Erythroblast (primary cell): ENCODE results near the gene GRHL3.
A peak's percentile ranks its signal among the peaks of the same experiment; 100 is the strongest.

Experiments
- DNase-seq, 2 experiments: peaks; one replicate each; lab custom pipeline; 2025; lab: John Stamatoyannopoulos, UW
- GATA1 ChIP-seq: IDR thresholded peaks from 2 replicates; pipeline ENCODE4 v1.6.1; 2011; ENCODE audit warnings: low read depth, mild to moderate bottlenecking, control low read depth, low read length, moderate library complexity
- POLR2A ChIP-seq: IDR thresholded peaks from 2 replicates; pipeline ENCODE4 v1.6.1; 2011; ENCODE audit warnings: mild to moderate bottlenecking, low read length

Gene GRHL3

DNA sequence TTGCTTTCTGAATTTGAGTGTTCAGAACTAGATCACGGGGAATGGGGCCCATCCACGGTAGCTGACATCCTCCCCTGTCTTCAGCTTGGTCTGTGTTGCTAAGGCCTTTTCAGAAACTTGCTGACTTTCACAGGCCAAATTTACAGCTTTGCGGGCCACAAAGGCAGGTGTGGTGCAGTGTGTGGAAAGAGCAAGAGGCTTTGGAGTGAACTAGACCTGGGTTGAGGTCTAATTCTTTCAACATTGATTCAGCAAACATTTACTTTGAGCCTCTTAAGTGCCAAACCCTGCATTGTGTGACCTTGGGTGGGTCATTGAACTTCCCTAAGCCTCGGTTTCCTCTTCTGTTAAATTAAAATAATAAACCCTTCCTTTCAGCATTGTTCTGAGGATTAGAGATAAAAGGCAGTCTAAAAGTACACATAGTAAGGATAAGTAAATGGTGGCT is 70.1 kb downstream of the GRHL3 start:
- no peak for TF ChIP-seq GATA1
- TF ChIP-seq POLR2A = no peak
- DNase-seq = no peak

DNA sequence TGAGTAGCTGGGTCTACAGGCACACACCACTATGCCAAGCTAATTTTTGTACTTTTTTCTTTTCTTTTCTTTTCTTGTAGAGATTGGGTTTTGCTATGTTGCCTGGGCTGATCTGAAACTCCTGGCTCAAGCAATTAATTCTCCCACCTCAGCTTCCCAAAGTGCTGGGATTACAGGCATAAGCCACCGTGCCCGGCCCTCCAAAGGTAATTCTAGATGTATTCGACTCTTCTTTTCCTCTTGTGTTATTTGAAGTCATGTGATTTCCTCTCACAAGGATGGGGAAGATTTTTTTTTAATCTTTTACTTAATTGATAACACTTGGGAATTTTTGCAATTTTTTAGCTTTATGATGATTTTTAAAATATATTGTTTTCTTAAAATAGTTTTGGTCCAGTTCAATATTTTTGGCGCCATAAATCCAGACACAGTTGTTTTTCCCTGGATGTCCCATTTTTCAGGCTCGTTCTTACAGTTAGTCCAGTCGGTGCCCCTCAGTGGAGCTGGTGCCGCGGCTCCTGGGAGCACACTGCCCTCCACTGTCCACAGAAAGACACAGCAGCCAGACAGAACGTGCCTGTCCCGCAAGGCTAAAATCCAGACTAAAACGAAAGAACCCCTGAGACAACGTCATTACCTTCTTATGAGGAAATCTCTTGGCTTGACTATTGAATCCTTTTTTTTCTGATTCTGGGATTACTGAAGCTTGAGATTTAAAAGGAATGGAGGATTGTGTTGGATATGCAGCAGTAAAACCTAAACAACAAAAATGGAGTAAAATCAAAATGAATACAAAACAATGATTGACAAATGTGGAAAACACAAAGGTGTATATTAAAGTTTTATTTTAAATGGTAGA is 72.0 kb downstream of the GRHL3 start:
- DNase-seq = peak in 1 of 2 experiments; percentile 81
- no peak for TF ChIP-seq POLR2A
- no peak for TF ChIP-seq GATA1

DNA sequence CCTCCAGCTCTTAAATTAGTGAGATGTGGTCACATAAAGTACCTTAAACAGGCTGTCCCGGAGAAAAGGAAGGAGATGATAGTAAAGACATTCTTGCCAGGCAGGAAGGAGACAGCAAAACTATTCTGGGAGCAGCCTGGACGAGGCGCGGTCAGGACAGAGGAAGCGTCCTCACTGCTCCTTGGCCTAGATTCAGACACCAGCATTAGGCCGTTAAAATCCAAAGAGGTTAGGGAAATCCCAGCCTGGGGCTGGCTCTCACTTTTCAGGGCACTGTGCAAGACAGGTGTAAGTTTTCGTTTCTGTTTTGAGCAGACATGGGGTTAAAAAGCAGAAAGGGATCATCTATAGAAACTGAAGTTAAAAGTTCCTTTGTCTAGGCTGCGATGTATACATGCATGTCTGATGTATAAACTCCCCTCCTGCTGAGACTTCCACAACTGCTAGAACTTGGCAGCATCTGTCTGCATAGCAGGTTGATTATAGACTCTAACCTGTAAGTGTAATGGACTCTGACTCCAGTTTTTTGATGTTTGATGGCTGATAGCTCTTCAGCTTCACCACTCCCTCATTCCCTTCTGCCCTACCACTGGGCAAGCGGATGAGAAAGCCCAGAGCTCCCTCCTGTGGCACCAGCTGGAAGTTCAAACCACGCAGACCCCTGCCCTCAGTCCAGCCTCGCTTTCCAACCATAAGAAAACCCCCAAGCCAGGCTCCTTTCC is 72.9 kb downstream of the GRHL3 start:
- DNase-seq = peak in 1 of 2 experiments; percentile 67

DNA sequence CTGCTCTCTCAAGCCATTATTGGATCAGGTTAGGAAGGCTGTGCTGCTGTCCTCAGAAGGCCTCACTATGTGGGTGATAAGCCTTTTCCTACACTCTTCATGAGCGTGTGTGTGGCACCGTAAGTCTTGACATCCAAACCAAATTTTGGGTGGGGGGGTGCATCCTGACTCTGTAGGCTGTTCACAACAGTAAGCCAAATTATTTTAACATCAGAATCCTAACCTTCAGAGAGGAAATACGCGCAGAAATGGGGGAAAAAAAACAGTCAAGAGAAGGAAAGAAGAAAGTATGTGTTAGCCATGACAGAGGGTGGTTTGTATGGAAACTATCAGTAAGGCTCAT is 73.4 kb downstream of the GRHL3 start:
- DNase-seq = no peak
- TF ChIP-seq GATA1 (no peak), POLR2A (no peak)

More for the DNA sequence above, 72.9 kb downstream of the GRHL3 start:
- TF ChIP-seq POLR2A (no peak), GATA1 (no peak)

DNA sequence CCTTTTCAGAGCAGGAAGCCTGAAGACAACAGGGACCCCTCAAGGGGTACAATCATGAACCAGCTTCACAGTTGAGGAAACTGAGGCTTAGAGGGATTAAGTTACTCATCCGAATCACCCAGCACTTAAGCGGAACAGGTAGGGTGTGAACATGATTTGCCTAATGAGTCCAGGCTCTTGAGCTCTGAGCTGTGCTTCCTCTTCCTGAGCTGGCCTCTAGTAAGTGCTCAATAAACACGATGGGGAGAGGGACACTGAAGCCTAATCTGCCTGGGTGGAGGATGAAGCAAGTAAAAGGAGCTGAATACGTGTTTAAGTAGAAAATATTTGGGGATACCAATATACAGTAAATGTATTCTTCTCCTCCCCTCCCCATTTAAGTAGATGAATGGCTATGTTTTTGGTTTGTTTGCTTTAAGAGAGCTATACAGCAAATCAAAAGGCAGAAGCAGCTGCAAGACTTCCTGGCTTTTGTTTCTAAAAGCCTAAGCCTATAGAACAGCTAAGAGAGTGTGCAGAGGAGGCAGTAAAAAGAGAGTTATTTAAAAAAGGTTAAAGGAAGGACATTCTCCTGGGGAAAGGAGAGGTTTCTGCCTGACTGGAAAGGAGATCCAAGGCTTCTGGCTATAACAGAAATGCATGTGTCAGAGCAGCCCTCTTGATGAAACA is 74.0 kb downstream of the GRHL3 start:
- no peak for DNase-seq
- TF ChIP-seq POLR2A = no peak
- TF ChIP-seq GATA1 = no peak

DNA sequence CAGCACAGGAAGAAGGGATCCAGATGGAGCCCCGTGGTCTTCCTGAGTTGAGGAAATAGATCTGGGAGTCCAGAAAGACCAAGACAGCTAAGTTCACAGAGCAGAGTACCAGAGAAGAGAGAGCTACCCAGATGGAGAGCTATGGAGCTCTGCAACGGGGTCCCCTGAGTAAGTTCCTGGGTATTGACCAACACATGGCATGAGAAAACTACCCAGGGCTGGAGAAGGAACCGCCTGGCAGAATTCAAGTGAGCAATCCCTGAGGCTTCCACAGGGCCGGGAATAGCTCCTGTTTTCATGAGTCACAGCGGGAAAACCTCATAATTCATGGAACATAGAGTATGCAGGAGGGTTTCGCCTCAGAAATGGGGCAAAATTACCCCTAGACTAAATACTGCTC is 74.7 kb downstream of the GRHL3 start:
- TF ChIP-seq GATA1 = no peak
- no peak for TF ChIP-seq POLR2A
- no peak for DNase-seq

DNA sequence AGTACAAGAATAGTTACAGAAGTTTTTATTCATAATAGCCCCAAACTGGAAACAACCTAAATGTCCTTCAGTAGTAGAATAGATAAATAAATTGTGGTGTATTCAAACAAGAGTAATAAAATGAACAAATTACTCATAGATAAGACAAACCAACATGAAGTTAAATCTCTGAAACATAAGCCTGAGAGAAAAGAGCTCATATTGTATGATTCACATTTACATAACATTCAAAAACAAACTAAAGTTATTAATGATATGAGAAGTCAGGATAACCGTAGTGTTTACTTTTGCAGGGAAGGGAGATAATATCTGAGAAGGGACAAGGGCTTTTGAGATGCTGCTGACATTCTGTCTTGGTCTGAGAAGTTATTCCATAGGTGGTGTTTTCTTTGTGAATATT is 80.9 kb downstream of the GRHL3 start:
- no peak for DNase-seq
- no peak for TF ChIP-seq GATA1
- no peak for TF ChIP-seq POLR2A

DNA sequence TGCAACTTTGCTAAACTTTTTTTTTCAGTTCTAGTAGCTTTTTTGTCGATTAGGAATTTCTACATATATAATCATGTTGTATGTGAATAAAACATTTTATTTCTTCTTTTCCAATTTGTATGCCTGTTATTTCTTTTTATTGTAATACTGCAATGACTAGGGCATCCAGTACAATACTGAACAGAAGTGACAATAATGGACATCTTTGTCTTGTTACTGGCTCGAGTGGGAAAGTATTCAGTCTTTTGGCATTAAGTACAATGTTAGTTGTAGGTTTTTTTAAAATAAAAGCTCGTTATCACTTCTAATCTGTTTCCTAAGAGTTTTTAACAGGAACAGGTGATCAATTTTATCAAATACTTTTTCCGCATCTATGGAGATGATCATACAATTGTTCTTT is 84.6 kb downstream of the GRHL3 start:
- no peak for DNase-seq
- TF ChIP-seq POLR2A (no peak), GATA1 (no peak)
